Liver (tissue), 3 donors: Measurements from ENCODE around the gene JAKMIP1.

Experiments
- ATF3 ChIP-seq: IDR thresholded peaks from 2 replicates; pipeline ENCODE4 v1.6.1; 2016; ENCODE audit warnings: antibody characterized with exemption
- GABPA ChIP-seq, 2 donors: IDR thresholded peaks in 1 of 2; conservative IDR thresholded peaks in 1 of 2; 2 replicates each; pipeline ENCODE4 v1.6.1; 2016; ENCODE audit warnings: antibody characterized with exemption in 2 of 2, mild to moderate bottlenecking in 1 of 2, moderate library complexity in 1 of 2
- RAD21 ChIP-seq, 2 donors: IDR thresholded peaks; 2 replicates each; pipeline ENCODE4 v1.6.1; 2016; ENCODE audit warnings: antibody characterized with exemption in 2 of 2, mild to moderate bottlenecking in 2 of 2
- TF ChIP-seq, protein P1 (sequence below): fragments of 150-350 bp; IDR thresholded peaks from 2 replicates; pipeline ENCODE4 v1.5.1; 2017; ENCODE audit warnings: improper control_type of control experiment, low read depth, low read length; ENCODE audit not compliant: missing input control
- donor health status: healthy.
- donor health status: healthy.

GRCh38 chr4:6227412-6228157 lies 27.2 kb upstream of the JAKMIP1 start:
- TF ChIP-seq, protein P1, sequence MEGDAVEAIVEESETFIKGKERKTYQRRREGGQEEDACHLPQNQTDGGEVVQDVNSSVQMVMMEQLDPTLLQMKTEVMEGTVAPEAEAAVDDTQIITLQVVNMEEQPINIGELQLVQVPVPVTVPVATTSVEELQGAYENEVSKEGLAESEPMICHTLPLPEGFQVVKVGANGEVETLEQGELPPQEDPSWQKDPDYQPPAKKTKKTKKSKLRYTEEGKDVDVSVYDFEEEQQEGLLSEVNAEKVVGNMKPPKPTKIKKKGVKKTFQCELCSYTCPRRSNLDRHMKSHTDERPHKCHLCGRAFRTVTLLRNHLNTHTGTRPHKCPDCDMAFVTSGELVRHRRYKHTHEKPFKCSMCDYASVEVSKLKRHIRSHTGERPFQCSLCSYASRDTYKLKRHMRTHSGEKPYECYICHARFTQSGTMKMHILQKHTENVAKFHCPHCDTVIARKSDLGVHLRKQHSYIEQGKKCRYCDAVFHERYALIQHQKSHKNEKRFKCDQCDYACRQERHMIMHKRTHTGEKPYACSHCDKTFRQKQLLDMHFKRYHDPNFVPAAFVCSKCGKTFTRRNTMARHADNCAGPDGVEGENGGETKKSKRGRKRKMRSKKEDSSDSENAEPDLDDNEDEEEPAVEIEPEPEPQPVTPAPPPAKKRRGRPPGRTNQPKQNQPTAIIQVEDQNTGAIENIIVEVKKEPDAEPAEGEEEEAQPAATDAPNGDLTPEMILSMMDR = no peak
- TF ChIP-seq RAD21 (IDR thresholded peaks at IDR 0.05) = no peak
- TF ChIP-seq GABPA (IDR thresholded peaks at IDR 0.05 in 1 of 2, conservative IDR thresholded peaks at IDR 0.05 in 1 of 2) = no peak
- TF ChIP-seq ATF3 = no peak
